Neural progenitor cell (in vitro differentiated cells): ENCODE data around the gene DNLZ. TPM values are rescaled to one million over a fixed set of nuclear protein-coding genes. Genes with fewer than 3 reads are reported as not detected.

Experiments used
- DNase-seq: peaks from one replicate; pipeline ENCODE4 v3.0.0-alpha.2; 2016; ENCODE audit warnings: low spot score
- H2AFZ ChIP-seq: fragments of 200-600 bp; sonication (generic); replicated peaks from 2 replicates; pipeline ENCODE4 v1.6.1; 2016; ENCODE audit warnings: antibody characterized with exemption
- H3F3A ChIP-seq: fragments of 200-600 bp; sonication (generic); 2 replicates; pipeline ENCODE4 v1.6.1; 2016; ENCODE audit warnings: antibody characterized with exemption, low read depth
- H3K27ac ChIP-seq: fragments of 200-600 bp; sonication (generic); 2 replicates; pipeline ENCODE4 v1.5.1; 2016; ENCODE audit warnings: mild to moderate bottlenecking
- H3K27me3 ChIP-seq: fragments of 200-600 bp; sonication (generic); 2 replicates; pipeline ENCODE4 v1.6.1; 2016; ENCODE audit warnings: mild to moderate bottlenecking, moderate library complexity
- H3K36me3 ChIP-seq: fragments of 200-600 bp; sonication (generic); 2 replicates; pipeline ENCODE4 v1.5.1; 2016
- H3K4me1 ChIP-seq: fragments of 200-600 bp; sonication (generic); 2 replicates; pipeline ENCODE4 v1.6.1; 2016; ENCODE audit warnings: mixed run types
- H3K4me2 ChIP-seq: fragments of 200-600 bp; sonication (generic); 2 replicates; pipeline ENCODE4 v1.6.1; 2016
- H3K4me3 ChIP-seq: fragments of 200-600 bp; sonication (generic); 2 replicates; pipeline ENCODE4 v1.5.1; 2016
- H3K79me2 ChIP-seq: fragments of 200-600 bp; sonication (generic); 2 replicates; pipeline ENCODE4 v1.6.1; 2016; ENCODE audit warnings: low read depth
- H3K9ac ChIP-seq: fragments of 200-600 bp; sonication (generic); 2 replicates; pipeline ENCODE4 v1.6.1; 2016
- H3K9me3 ChIP-seq: fragments of 200-600 bp; sonication (generic); 2 replicates; pipeline ENCODE4 v1.5.1; 2016; ENCODE audit warnings: low read depth
- H4K20me1 ChIP-seq: fragments of 200-600 bp; sonication (generic); 2 replicates; pipeline ENCODE4 v1.6.1; 2016; ENCODE audit warnings: low read depth
- H3K27ac Mint-ChIP-seq: 3 replicates; pipeline ENCODE4 v1.8.0; 2021; ENCODE audit warnings: mixed read lengths
- H3K27me3 Mint-ChIP-seq: 2 replicates; pipeline ENCODE4 v1.8.0; 2022; ENCODE audit warnings: low read depth, mild to moderate bottlenecking, inconsistent platforms, moderate library complexity, mixed read lengths; ENCODE audit not compliant: insufficient read depth
- H3K36me3 Mint-ChIP-seq: 3 replicates; pipeline ENCODE4 v1.8.0; 2021; ENCODE audit warnings: mixed read lengths
- H3K4me1 Mint-ChIP-seq: 3 replicates; pipeline ENCODE4 v1.8.0; 2021; ENCODE audit warnings: mixed read lengths
- H3K4me3 Mint-ChIP-seq: 3 replicates; pipeline ENCODE4 v1.8.0; 2021; ENCODE audit warnings: mild to moderate bottlenecking, moderate library complexity, mixed read lengths
- H3K9me3 Mint-ChIP-seq: 3 replicates; pipeline ENCODE4 v1.8.0; 2020; ENCODE audit warnings: mixed read lengths
- CTCF ChIP-seq: fragments of 200-600 bp; sonication (generic); IDR thresholded peaks from 2 replicates; pipeline ENCODE4 v1.5.1; 2017; ENCODE audit warnings: antibody characterized with exemption, mild to moderate bottlenecking
- EZH2 ChIP-seq: fragments of 200-600 bp; sonication (generic); IDR thresholded peaks from 2 replicates; pipeline ENCODE4 v1.6.1; 2017; ENCODE audit warnings: antibody characterized with exemption, mild to moderate bottlenecking, moderate library complexity
- EZH2phosphoT487 ChIP-seq: fragments of 200-600 bp; sonication (generic); IDR thresholded peaks from 2 replicates; pipeline ENCODE4 v1.6.1; 2017; ENCODE audit warnings: antibody characterized with exemption
- total RNA-seq: library from RNA; depleted of rRNA; stranded (reverse); fragments of >200 nt; gene quantifications from 2 replicates; pipeline ENCODE4 v1.2.3, GENCODE V29; 2015; ENCODE audit warnings: low replicate concordance

DNLZ gene
- total RNA-seq, 1 donor from 2014 or later, result 3.4 TPM

- TF ChIP-seq EZH2 (no peak), CTCF (no peak), EZH2phosphoT487 (no peak)
These were observed 32.5 kb downstream of the DNLZ start for GRCh38 chr9:136331030-136331429.

GRCh38 chr9:136330406-136330990, 33.0 kb downstream of the DNLZ start:
- no peak overlapping the region for H3K27ac ChIP-seq
- no peak overlapping the region for H3K9ac ChIP-seq
- no peak overlapping the region for H3K4me3 ChIP-seq
- H3K27me3 ChIP-seq, result no peaks in the 10 kb centered on the region
- no peaks in the 10 kb centered on the region for H3K36me3 ChIP-seq
- H3K9me3 Mint-ChIP-seq, result no peaks in the 10 kb centered on the region
- peak overlapping the region; percentile 72 for H3K27ac Mint-ChIP-seq
- no peak overlapping the region for H3K4me3 Mint-ChIP-seq
- TF ChIP-seq EZH2phosphoT487, result no peak
- TF ChIP-seq EZH2, result no peak
- no peak for TF ChIP-seq CTCF
- H4K20me1 ChIP-seq, result peaks cover 51% of the 10 kb centered on the region
- H3K4me1 ChIP-seq, result peaks cover 30% of the 10 kb centered on the region
- DNase-seq, result no peak
- peaks cover 20% of the 10 kb centered on the region for H3K4me1 Mint-ChIP-seq
- peaks cover 34% of the 10 kb centered on the region for H3K79me2 ChIP-seq
- H3K27me3 Mint-ChIP-seq, result peaks cover 6% of the 10 kb centered on the region
- no peak overlapping the region for H3K4me2 ChIP-seq
- peaks cover 17% of the 10 kb centered on the region for H3F3A ChIP-seq
- H2AFZ ChIP-seq, result no peak overlapping the region
- no peaks in the 10 kb centered on the region for H3K36me3 Mint-ChIP-seq
- no peaks in the 10 kb centered on the region for H3K9me3 ChIP-seq

More at GRCh38 chr9:136331030-136331429, 32.5 kb downstream of the DNLZ start:
- Histone ChIP-seq H3K4me1 (peaks cover 27% of the 10 kb centered on the region), H3F3A (peaks cover 16% of the 10 kb centered on the region), H4K20me1 (peaks cover 51% of the 10 kb centered on the region), H3K9ac (no peak overlapping the region), H3K27me3 (no peaks in the 10 kb centered on the region), H3K4me2 (no peak overlapping the region), H3K79me2 (peaks cover 34% of the 10 kb centered on the region), H3K27ac (no peak overlapping the region), H3K9me3 (no peaks in the 10 kb centered on the region), H3K36me3 (no peaks in the 10 kb centered on the region), H2AFZ (no peak overlapping the region), H3K4me3 (no peak overlapping the region)
- H3K9me3 Mint-ChIP-seq, result no peaks in the 10 kb centered on the region
- H3K4me3 Mint-ChIP-seq, result no peak overlapping the region
- peaks cover 4% of the 10 kb centered on the region for H3K27me3 Mint-ChIP-seq
- no peak for DNase-seq
- no peak overlapping the region for H3K27ac Mint-ChIP-seq
- peaks cover 18% of the 10 kb centered on the region for H3K4me1 Mint-ChIP-seq
- no peaks in the 10 kb centered on the region for H3K36me3 Mint-ChIP-seq

GRCh38 chr9:136329636-136330405, 33.7 kb downstream of the DNLZ start:
- no peak for DNase-seq
- TF ChIP-seq CTCF (no peak), EZH2 (no peak)
- Histone ChIP-seq H3K4me3 (no peak overlapping the region), H3K4me2 (peak overlapping the region; percentile 91), H3K36me3 (no peaks in the 10 kb centered on the region), H3K4me1 (peaks cover 30% of the 10 kb centered on the region), H3K9ac (no peak overlapping the region), H3K27me3 (no peaks in the 10 kb centered on the region), H3K9me3 (no peaks in the 10 kb centered on the region), H3F3A (peaks cover 17% of the 10 kb centered on the region), H4K20me1 (peaks cover 51% of the 10 kb centered on the region), H3K79me2 (peaks cover 34% of the 10 kb centered on the region), H2AFZ (no peak overlapping the region), H3K27ac (no peak overlapping the region)
- no peaks in the 10 kb centered on the region for H3K9me3 Mint-ChIP-seq
- H3K27me3 Mint-ChIP-seq, result peaks cover 9% of the 10 kb centered on the region
- H3K4me1 Mint-ChIP-seq, result peaks cover 18% of the 10 kb centered on the region
- H3K4me3 Mint-ChIP-seq, result peak overlapping the region; percentile 60
- H3K27ac Mint-ChIP-seq, result no peak overlapping the region
- no peaks in the 10 kb centered on the region for H3K36me3 Mint-ChIP-seq
